Measurements from ENCODE around the gene C1QTNF9. TPM values are rescaled to one million over a fixed set of nuclear protein-coding genes. Genes with fewer than 3 reads are reported as not detected.
"Not testable (repeated sequence)": the region's sequence is repeated elsewhere in the genome, so short reads cannot be mapped to it uniquely, and the experiment has no call there.

Gene C1QTNF9
- total RNA-seq, 4 donors from 2014 or later: not detected

DNA sequence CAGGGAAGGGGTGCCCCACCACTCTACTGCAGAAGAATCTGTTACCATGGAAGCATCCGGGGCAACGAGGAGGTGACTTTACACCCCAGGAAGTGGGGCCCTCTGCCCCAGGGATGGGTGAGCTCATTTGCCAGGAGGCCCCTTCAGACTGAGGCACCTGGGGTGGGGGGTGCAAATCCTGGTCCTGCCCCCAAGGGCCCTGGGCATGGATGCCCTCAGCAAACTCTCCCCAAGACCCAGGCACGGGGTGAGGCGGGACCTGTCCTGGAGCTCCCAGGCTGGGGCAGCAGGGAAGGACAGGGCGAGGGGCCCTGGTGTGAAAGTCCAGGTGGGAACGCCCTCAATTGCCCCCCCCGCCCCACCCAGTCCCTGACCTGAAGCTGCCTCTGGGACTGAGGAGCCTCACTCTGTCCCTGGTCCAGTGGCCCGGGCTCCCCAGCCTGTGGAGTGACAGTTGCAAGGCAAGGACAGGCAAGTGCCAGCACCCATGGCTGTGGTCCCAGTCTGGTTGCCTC lies 52.5 kb downstream of the C1QTNF9 start:
- WGBS, 2 donors: 57 to 74% methylated on average over 3 to 7 of the region's 8 CpGs
- DNase-seq: no peak
- intact Hi-C loops (cut with DNase I): loop anchor here (10.0 kb wide), 1 partner anchor 1417 kb away; no protein-coding TSS in a partner anchor
- Histone ChIP-seq H3K4me1 (no peaks in the 10 kb centered on the region), H3K9me3 (no peaks in the 10 kb centered on the region), H3K27me3 (no peaks in the 10 kb centered on the region), H3K4me3 (replicated peaks in 1 of 3) (no peak overlapping the region), H3K27ac (no peak overlapping the region), H3K36me3 (no peaks in the 10 kb centered on the region)
- TF ChIP-seq, protein P1, sequence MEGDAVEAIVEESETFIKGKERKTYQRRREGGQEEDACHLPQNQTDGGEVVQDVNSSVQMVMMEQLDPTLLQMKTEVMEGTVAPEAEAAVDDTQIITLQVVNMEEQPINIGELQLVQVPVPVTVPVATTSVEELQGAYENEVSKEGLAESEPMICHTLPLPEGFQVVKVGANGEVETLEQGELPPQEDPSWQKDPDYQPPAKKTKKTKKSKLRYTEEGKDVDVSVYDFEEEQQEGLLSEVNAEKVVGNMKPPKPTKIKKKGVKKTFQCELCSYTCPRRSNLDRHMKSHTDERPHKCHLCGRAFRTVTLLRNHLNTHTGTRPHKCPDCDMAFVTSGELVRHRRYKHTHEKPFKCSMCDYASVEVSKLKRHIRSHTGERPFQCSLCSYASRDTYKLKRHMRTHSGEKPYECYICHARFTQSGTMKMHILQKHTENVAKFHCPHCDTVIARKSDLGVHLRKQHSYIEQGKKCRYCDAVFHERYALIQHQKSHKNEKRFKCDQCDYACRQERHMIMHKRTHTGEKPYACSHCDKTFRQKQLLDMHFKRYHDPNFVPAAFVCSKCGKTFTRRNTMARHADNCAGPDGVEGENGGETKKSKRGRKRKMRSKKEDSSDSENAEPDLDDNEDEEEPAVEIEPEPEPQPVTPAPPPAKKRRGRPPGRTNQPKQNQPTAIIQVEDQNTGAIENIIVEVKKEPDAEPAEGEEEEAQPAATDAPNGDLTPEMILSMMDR (IDR thresholded peaks at IDR 0.05): no peak
- no peak for TF ChIP-seq POLR2A (IDR thresholded peaks at IDR 0.05)

DNA sequence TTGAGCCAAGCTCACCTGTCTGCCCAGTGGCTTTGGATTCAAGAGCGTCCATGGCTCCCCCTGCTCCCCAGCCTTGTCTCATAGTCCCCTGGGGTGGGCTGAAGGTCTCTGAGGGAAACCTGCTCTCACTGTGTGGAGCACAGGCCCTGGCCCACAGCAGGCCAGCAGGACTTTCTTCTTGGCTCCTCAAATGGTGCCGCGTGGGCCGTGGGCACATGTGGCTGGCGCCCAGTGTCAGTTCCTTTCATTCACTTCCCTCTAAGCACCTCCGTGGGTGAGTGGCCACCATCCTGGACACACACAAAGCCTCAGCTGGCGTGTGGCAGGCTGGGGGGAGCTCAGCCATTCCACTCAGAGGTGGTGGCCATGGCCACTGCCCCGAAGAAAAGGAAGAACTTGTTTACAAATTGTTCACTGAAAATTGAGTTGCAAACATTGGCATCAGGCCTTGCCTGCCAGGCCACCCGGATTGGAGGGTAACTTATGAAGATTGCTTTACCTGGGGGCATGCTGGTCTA lies 53.1 kb downstream of the C1QTNF9 start:
- DNase-seq: no peak
- Histone ChIP-seq H3K27me3 (no peaks in the 10 kb centered on the region), H3K27ac (no peak overlapping the region), H3K36me3 (no peaks in the 10 kb centered on the region), H3K9me3 (no peaks in the 10 kb centered on the region), H3K4me3 (replicated peaks in 1 of 3) (no peak overlapping the region), H3K4me1 (no peaks in the 10 kb centered on the region)
- intact Hi-C loops (cut with DNase I): loop anchor here (10.0 kb wide), 1 partner anchor 1418 kb away; no protein-coding TSS in a partner anchor
- TF ChIP-seq, protein P1 (IDR thresholded peaks at IDR 0.05): no peak
- no peak for TF ChIP-seq POLR2A (IDR thresholded peaks at IDR 0.05)
- 76 to 81% methylated on average over 4 to 8 of the region's 9 CpGs for WGBS, 2 donors

DNA sequence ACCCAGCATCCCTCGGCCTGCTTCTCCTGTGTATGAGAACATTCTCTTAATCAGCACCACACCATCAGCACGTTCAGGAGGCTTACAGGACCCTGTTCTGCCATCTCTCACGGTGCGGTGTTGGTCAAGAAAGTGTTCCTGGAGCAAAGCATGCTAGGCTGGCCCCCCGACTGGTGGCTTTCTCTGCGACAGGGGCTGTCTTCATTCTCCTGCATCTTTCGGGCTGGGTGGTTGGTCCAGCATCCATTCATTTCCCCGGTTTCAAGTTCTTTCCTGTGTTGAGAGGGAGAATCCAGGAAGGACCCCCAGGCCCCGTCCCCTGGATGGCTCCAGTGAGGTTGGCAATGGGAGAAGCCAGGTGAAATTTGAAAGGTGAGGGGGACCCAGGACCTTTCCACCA lies 55.8 kb downstream of the C1QTNF9 start:
- intact Hi-C loops (cut with DNase I): loop anchor here (10.0 kb wide), 1 partner anchor 1420 kb away; no protein-coding TSS in a partner anchor
- WGBS, 2 donors: 84% methylated on average over 9 of the region's 9 CpGs

DNA sequence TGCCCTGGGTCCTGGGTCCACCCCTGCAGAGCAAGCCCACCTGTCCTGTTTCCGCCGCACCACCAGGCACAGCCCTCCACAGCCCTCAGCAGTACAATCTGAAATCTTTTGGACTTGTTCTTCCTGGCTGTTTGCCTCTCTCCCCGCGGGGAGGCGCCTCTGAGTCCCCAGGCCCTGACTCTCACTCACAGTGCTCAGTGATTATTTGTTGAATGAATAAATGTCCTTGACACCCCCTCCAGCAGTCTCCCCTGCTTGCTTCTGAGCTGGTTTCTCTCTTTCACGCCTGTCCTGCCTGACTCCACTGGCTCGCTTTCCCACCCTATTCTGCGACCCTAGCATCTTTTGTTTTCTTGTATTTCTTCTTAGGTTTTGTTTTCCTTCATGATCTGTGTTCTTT lies 56.9 kb downstream of the C1QTNF9 start:
- H3K27me3 ChIP-seq; H3K4me1 ChIP-seq; H3K9me3 ChIP-seq; H3K36me3 ChIP-seq; DNase-seq; H3K4me3 ChIP-seq (replicated peaks in 1 of 3); H3K27ac ChIP-seq: not testable (repeated sequence)
- intact Hi-C loops (cut with DNase I): loop anchor here (10.0 kb wide), 1 partner anchor 1422 kb away; no protein-coding TSS in a partner anchor
- 91 to 95% methylated on average over 6 of the region's 8 CpGs for WGBS, 2 donors

More for the DNA sequence above, 55.8 kb downstream of the C1QTNF9 start:
- Histone ChIP-seq H3K9me3 (no peaks in the 10 kb centered on the region), H3K36me3 (no peaks in the 10 kb centered on the region), H3K4me1 (no peaks in the 10 kb centered on the region), H3K4me3 (replicated peaks in 1 of 3) (no peak overlapping the region), H3K27me3 (no peaks in the 10 kb centered on the region), H3K27ac (no peak overlapping the region)
- TF ChIP-seq, protein P1 (IDR thresholded peaks at IDR 0.05): no peak
- TF ChIP-seq POLR2A (IDR thresholded peaks at IDR 0.05): no peak
- DNase-seq: no peak

DNA sequence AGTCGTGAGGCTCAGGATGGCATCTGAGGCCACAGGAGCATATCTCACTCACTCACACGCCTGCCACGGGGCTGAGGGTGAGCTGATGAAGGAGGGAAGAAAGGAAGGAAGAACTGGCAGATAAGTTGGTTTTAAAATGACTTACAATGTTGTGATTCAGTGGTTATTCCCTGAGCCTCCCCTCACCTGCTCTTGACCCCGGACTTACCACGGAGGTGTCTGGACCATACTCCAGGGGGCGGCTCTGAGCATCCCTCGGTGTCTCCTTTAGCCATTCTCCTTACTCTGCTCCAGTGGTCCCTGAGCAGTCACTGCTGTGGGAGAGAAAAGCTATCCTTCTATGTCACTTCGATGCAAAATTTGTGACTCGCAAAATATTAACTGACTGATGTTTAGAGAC lies 61.9 kb downstream of the C1QTNF9 start:
- not testable (repeated sequence) for DNase-seq, H3K27ac ChIP-seq, H3K9me3 ChIP-seq

More for the DNA sequence above, 61.9 kb downstream of the C1QTNF9 start:
- H3K4me3 ChIP-seq (replicated peaks in 1 of 3); H3K36me3 ChIP-seq; intact Hi-C loops (cut with DNase I); H3K27me3 ChIP-seq; H3K4me1 ChIP-seq: not testable (repeated sequence)
- WGBS, 2 donors: 84 to 88% methylated on average over 9 of the region's 9 CpGs

Other genes with a start within 250 kb of the C1QTNF9 start
- gene SPATA13, start 148.9 kb upstream of the C1QTNF9 start, total RNA-seq: 10 to 100 TPM; 43.2 to 95.4 (median 51.1) TPM
- gene PARP4, start 203.2 kb downstream of the C1QTNF9 start, total RNA-seq: 10 to 100 TPM; 52.4 to 71.8 (median 58.6) TPM